ENCODE data around the gene AKIP1. TPM values are rescaled to one million over a fixed set of nuclear protein-coding genes. Genes with fewer than 3 reads are reported as not detected.

The AKIP1 gene
- total RNA-seq, 1 experiment from 2014 or later, result 41.0 TPM

- no peak for DNase-seq (ENCODE audit: extremely low read depth, low read depth)
Measured at GRCh38 chr11:8947230-8947943, 36.4 kb downstream of the AKIP1 start.

GRCh38 chr11:8948886-8949285 lies 37.9 kb downstream of the AKIP1 start:
- no peak for DNase-seq (ENCODE audit: extremely low read depth, low read depth)

- DNase-seq (ENCODE audit: extremely low read depth, low read depth), result no peak
Measured at GRCh38 chr11:8956860-8957259, 45.9 kb downstream of the AKIP1 start.

GRCh38 chr11:8959546-8960166 lies 48.7 kb downstream of the AKIP1 start:
- DNase-seq (ENCODE audit: extremely low read depth, low read depth), result peak; percentile 65

GRCh38 chr11:8961401-8961800 lies 50.4 kb downstream of the AKIP1 start:
- no peak for DNase-seq (ENCODE audit: extremely low read depth, low read depth)

- no peak for DNase-seq (ENCODE audit: extremely low read depth, low read depth)
Measured at GRCh38 chr11:8962841-8963240, 51.9 kb downstream of the AKIP1 start.

- peak; percentile 50 for DNase-seq (ENCODE audit: extremely low read depth, low read depth)
Measured at GRCh38 chr11:8963569-8964323, 52.8 kb downstream of the AKIP1 start.

GRCh38 chr11:8964324-8965320 lies 53.6 kb downstream of the AKIP1 start, which contains the start of gene TMEM9B:
Gene TMEM9B, minus strand, starts transcription at chr11:8964442. Its CDS starts 129 bp downstream, at chr11:8964313.
- DNase-seq (ENCODE audit: extremely low read depth, low read depth), result peak; percentile 79

GRCh38 chr11:8967184-8967583 lies 56.2 kb downstream of the AKIP1 start:
- DNase-seq (ENCODE audit: extremely low read depth, low read depth), result no peak

Small RNA genes lying within 50 kb of the gene (small RNA-seq; reads per million reads assigned to genes)
- gene RF00019, result 0 reads per million in 2 experiments

Other genes with a start within 250 kb of the AKIP1 start
- 1.0 and 4.1 TPM in 2 replicates for gene TRIM66, start 228.5 kb upstream of the AKIP1 start, total RNA-seq (2014; rRNA removed; shearing (Covaris generic))
- 1,279 and 1,369 TPM in 2 replicates for gene RPL27A, start 228.4 kb upstream of the AKIP1 start, total RNA-seq (2014; rRNA removed; shearing (Covaris generic))
- gene C11orf16, start 21.8 kb downstream of the AKIP1 start, total RNA-seq (2014; rRNA removed; shearing (Covaris generic)), result not detected in 2 replicates
- not detected in 2 replicates for gene ASCL3, start 31.8 kb downstream of the AKIP1 start, total RNA-seq (2014; rRNA removed; shearing (Covaris generic))
- 21.0 and 23.2 TPM in 2 replicates for gene TMEM9B, start 53.3 kb downstream of the AKIP1 start, total RNA-seq (2014; rRNA removed; shearing (Covaris generic))
- gene NRIP3, start 92.8 kb downstream of the AKIP1 start, total RNA-seq (2014; rRNA removed; shearing (Covaris generic)), result 13.5 and 14.8 TPM in 2 replicates
- not detected in 2 replicates for gene SCUBE2, start 180.4 kb downstream of the AKIP1 start, total RNA-seq (2014; rRNA removed; shearing (Covaris generic))